GM23338 (cell line): ENCODE measurements around the gene CCS. TPM values are rescaled to one million over a fixed set of nuclear protein-coding genes. Genes with fewer than 3 reads are reported as not detected.

Source experiments
- ATAC-seq: fragments of 200-7000 bp; cut with Tn5 transposase; 3 replicates; pipeline ENCODE4 v1.9.1; 2020
- DNase-seq: peaks from one replicate; pipeline ENCODE4 v3.0.0-alpha.2; 2015; ENCODE audit warnings: low spot score
- H2AFZ ChIP-seq: fragments of 200-600 bp; sonication (generic); 2 replicates; pipeline ENCODE4 v1.8.0; 2016; ENCODE audit warnings: antibody characterized with exemption, mild to moderate bottlenecking, moderate library complexity
- H3F3A ChIP-seq: fragments of 200-600 bp; sonication (generic); replicated peaks from 2 replicates; pipeline ENCODE4 v1.8.0; 2017; ENCODE audit warnings: antibody characterized with exemption, mixed run types, low read depth
- H3K27ac ChIP-seq: fragments of 200-600 bp; sonication (generic); 2 replicates; pipeline ENCODE4 v1.6.1; 2016; ENCODE audit warnings: low read depth
- H3K27me3 ChIP-seq: fragments of 200-600 bp; sonication (generic); 2 replicates; pipeline ENCODE4 v1.8.0; 2016; ENCODE audit warnings: mild to moderate bottlenecking, mixed run types, moderate library complexity; ENCODE audit not compliant: insufficient read depth
- H3K36me3 ChIP-seq: fragments of 200-600 bp; sonication (generic); 2 replicates; pipeline ENCODE4 v1.8.0; 2016; ENCODE audit warnings: mild to moderate bottlenecking; ENCODE audit not compliant: insufficient read depth
- H3K4me1 ChIP-seq: fragments of 200-600 bp; sonication (generic); 2 replicates; pipeline ENCODE4 v1.8.0; 2016; ENCODE audit warnings: mild to moderate bottlenecking, moderate library complexity; ENCODE audit not compliant: insufficient read depth
- H3K4me2 ChIP-seq: fragments of 200-600 bp; sonication (generic); 2 replicates; pipeline ENCODE4 v1.7.1; 2017; ENCODE audit warnings: mixed run types
- H3K4me3 ChIP-seq: fragments of 200-600 bp; sonication (generic); 2 replicates; pipeline ENCODE4 v1.6.1; 2016; ENCODE audit warnings: mixed run types
- H3K79me2 ChIP-seq: fragments of 200-600 bp; sonication (generic); replicated peaks from 2 replicates; pipeline ENCODE4 v1.8.0; 2017; ENCODE audit warnings: mild to moderate bottlenecking; ENCODE audit not compliant: insufficient read depth
- H3K9me2 ChIP-seq: fragments of 200-600 bp; sonication (generic); 2 replicates; pipeline ENCODE4 v1.8.0; 2017; ENCODE audit not compliant: insufficient read depth
- H4K20me1 ChIP-seq: fragments of 200-600 bp; sonication (generic); replicated peaks from 2 replicates; pipeline ENCODE4 v1.8.0; 2017; ENCODE audit warnings: mild to moderate bottlenecking; ENCODE audit not compliant: insufficient read depth
- H3K27ac Mint-ChIP-seq: 2 replicates; pipeline ENCODE4 v1.8.0; 2020; ENCODE audit warnings: inconsistent platforms, mild to moderate bottlenecking, moderate library complexity, mixed read lengths
- H3K27me3 Mint-ChIP-seq: 3 replicates; pipeline ENCODE4 v1.8.0; 2022; ENCODE audit warnings: low read depth, mild to moderate bottlenecking, moderate library complexity, mixed read lengths, inconsistent platforms; ENCODE audit not compliant: insufficient read depth, poor library complexity
- H3K36me3 Mint-ChIP-seq: 3 replicates; pipeline ENCODE4 v1.8.0; 2021; ENCODE audit warnings: low read depth, mild to moderate bottlenecking, inconsistent platforms, moderate library complexity, mixed read lengths
- H3K4me1 Mint-ChIP-seq: 3 replicates; pipeline ENCODE4 v1.8.0; 2020; ENCODE audit warnings: mild to moderate bottlenecking, inconsistent platforms, mixed read lengths
- H3K4me3 Mint-ChIP-seq: 3 replicates; pipeline ENCODE4 v1.8.0; 2021; ENCODE audit warnings: moderate library complexity, mild to moderate bottlenecking, inconsistent platforms, mixed read lengths
- H3K9me3 Mint-ChIP-seq: 3 replicates; pipeline ENCODE4 v1.8.0; 2020; ENCODE audit warnings: moderate library complexity, mild to moderate bottlenecking, inconsistent platforms, mixed read lengths
- CREB1 ChIP-seq: fragments of 250-450 bp; sonication (Bioruptor Pico); IDR thresholded peaks from 2 replicates; pipeline ENCODE4 v1.5.0; 2020; ENCODE audit warnings: low read depth, mild to moderate bottlenecking, moderate library complexity
- EZH2 ChIP-seq: fragments of 200-600 bp; sonication (generic); IDR thresholded peaks from one replicate; pipeline ENCODE4 v1.8.0; 2017; ENCODE audit warnings: antibody characterized with exemption, mild to moderate bottlenecking, low read depth; ENCODE audit not compliant: unreplicated experiment
- EZH2phosphoT487 ChIP-seq: fragments of 200-600 bp; sonication (generic); IDR thresholded peaks from one replicate; pipeline ENCODE4 v1.8.1; 2018; ENCODE audit warnings: antibody characterized with exemption; ENCODE audit not compliant: unreplicated experiment
- JUNB ChIP-seq: IDR thresholded peaks from one replicate; pipeline ENCODE4 v1.6.1; 2016; ENCODE audit warnings: antibody characterized with exemption; ENCODE audit not compliant: unreplicated experiment
- NANOG ChIP-seq: IDR thresholded peaks from 2 replicates; pipeline ENCODE4 v1.6.1; 2016; ENCODE audit warnings: antibody characterized with exemption, borderline replicate concordance
- POLR2AphosphoS5 ChIP-seq: IDR thresholded peaks from 2 replicates; pipeline ENCODE4 v1.6.1; 2016; ENCODE audit warnings: antibody characterized with exemption, low read depth
- STAT1 ChIP-seq: IDR thresholded peaks from one replicate; pipeline ENCODE4 v1.6.1; 2016; ENCODE audit warnings: antibody characterized with exemption; ENCODE audit not compliant: unreplicated experiment
- ZNF114 ChIP-seq: fragments of 250-450 bp; sonication (Bioruptor Pico); IDR thresholded peaks from 2 replicates; pipeline ENCODE4 v1.5.0; 2020; ENCODE audit warnings: mild to moderate bottlenecking, moderate library complexity
- ZNF331 ChIP-seq: fragments of 250-450 bp; sonication (Bioruptor Pico); IDR thresholded peaks from 2 replicates; pipeline ENCODE4 v1.5.0; 2020; ENCODE audit warnings: low read depth, mild to moderate bottlenecking, moderate library complexity
- ZNF462 ChIP-seq: fragments of 250-450 bp; sonication (Bioruptor Pico); IDR thresholded peaks from 2 replicates; pipeline ENCODE4 v1.5.0; 2020; ENCODE audit warnings: mild to moderate bottlenecking, moderate library complexity
- polyA plus RNA-seq: library from polyadenylated mRNA; unstranded; fragments of >200 nt; fragmentation: Nextera tagmentation; extraction: Ambion mirVana; gene quantifications from 2 replicates; pipeline ENCODE4 v1.2.1, GENCODE V29; 2016
- total RNA-seq: library from RNA; depleted of rRNA; stranded (reverse); fragments of >200 nt; shearing (Covaris generic); gene quantifications from 2 replicates; pipeline ENCODE4 v1.2.3, GENCODE V29; 2014
- TF ChIP-seq, protein P1 (sequence below), 2 experiments: fragments of 200-600 bp in 1 of 2; sonication (generic) in 1 of 2; conservative IDR thresholded peaks; 2 replicates each; pipeline versions ENCODE4 v1.5.1 to v1.6.1; 2016 to 2017; ENCODE audit warnings: antibody characterized with exemption in 2 of 2, low read depth in 2 of 2, mild to moderate bottlenecking in 2 of 2, moderate library complexity in 1 of 2
- TF ChIP-seq, protein P2 (sequence below): IDR thresholded peaks from 2 replicates; pipeline ENCODE4 v1.6.1; 2016; ENCODE audit warnings: antibody characterized with exemption
- TF ChIP-seq, protein P3 (sequence below): IDR thresholded peaks from one replicate; pipeline ENCODE4 v1.6.1; 2018; ENCODE audit warnings: antibody characterized with exemption; ENCODE audit not compliant: unreplicated experiment

Gene CCS
- total and polyA plus RNA-seq, 2 experiments from 2014 or later = 36.1 to 60.7 TPM

DNA sequence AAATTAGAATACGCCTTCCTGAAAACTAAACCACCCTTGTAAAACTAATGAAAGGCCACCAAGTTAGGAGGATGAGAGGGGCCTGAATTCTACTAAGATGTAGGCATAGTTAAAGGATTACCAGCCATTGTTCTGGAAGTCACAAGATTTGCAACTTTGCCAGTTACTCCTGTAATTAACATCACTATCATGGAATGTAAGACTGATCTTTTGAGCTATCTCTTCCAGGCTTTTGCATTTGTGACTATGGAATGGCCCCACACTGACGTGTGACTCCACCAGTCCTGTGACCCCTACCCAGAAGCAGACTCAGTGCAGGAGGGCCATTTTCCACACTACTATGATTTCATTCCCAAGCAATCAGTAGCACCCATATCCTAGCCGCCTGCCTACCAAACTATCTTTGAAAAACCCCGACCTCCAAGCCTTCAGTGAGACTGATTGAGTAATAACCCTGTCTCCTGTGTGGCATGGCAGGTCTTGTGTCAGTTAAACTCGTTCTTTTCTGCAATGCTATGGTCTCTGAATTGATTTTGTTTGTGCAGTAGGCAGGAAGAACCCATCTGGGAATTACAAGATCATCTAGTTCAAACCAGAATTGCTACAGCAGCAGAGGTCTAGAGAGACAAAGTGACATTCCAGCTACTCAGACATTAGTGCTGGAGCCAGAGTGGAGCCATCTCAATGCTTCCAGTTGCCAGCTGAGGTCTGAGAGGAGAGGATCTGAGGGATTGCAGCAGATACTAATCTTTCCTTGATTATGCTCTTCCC lies 22.7 kb upstream of the CCS start:
- peaks cover 27% of the 10 kb centered on the region for H3K36me3 Mint-ChIP-seq
- peak overlapping the region; percentile 86 for H3K27ac Mint-ChIP-seq
- peak overlapping the region; percentile 1; the same call in 1 of the 3 replicates for H3K4me3 Mint-ChIP-seq
- H3K4me1 ChIP-seq = peaks cover 23% of the 10 kb centered on the region
- H3K4me2 ChIP-seq = peak overlapping the region; percentile 40; the same call in 1 of the 2 replicates
- H3K9me3 Mint-ChIP-seq = peaks cover 35% of the 10 kb centered on the region
- DNase-seq (peak; percentile 68), ATAC-seq (peak; percentile 47)
- H3K4me1 Mint-ChIP-seq = peaks cover 21% of the 10 kb centered on the region
- no peaks in the 10 kb centered on the region for H3K9me2 ChIP-seq
- no peaks in the 10 kb centered on the region for H3K36me3 ChIP-seq
- peaks cover 11% of the 10 kb centered on the region; the same call in 1 of the 2 replicates for H3F3A ChIP-seq
- H3K27me3 ChIP-seq = peaks cover 6% of the 10 kb centered on the region; the same call in 1 of the 2 replicates
- H3K4me3 ChIP-seq = no peak overlapping the region
- H3K79me2 ChIP-seq = no peaks in the 10 kb centered on the region
- H3K27ac ChIP-seq = peak overlapping the region; percentile 92
- H4K20me1 ChIP-seq = no peaks in the 10 kb centered on the region
- no peak overlapping the region for H2AFZ ChIP-seq
- H3K27me3 Mint-ChIP-seq = peaks cover 25% of the 10 kb centered on the region
- TF ChIP-seq STAT1 = no peak
- no peak for TF ChIP-seq ZNF331 (CRISPR knock-in tag)
- no peak for TF ChIP-seq ZNF114
- 0 out of 2 replicates have a peak, but pooled peaks have one; percentile 34 for TF ChIP-seq ZNF462 (CRISPR knock-in tag)
- TF ChIP-seq, protein P1, sequence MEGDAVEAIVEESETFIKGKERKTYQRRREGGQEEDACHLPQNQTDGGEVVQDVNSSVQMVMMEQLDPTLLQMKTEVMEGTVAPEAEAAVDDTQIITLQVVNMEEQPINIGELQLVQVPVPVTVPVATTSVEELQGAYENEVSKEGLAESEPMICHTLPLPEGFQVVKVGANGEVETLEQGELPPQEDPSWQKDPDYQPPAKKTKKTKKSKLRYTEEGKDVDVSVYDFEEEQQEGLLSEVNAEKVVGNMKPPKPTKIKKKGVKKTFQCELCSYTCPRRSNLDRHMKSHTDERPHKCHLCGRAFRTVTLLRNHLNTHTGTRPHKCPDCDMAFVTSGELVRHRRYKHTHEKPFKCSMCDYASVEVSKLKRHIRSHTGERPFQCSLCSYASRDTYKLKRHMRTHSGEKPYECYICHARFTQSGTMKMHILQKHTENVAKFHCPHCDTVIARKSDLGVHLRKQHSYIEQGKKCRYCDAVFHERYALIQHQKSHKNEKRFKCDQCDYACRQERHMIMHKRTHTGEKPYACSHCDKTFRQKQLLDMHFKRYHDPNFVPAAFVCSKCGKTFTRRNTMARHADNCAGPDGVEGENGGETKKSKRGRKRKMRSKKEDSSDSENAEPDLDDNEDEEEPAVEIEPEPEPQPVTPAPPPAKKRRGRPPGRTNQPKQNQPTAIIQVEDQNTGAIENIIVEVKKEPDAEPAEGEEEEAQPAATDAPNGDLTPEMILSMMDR (conservative IDR thresholded peaks at IDR 0.05; ENCODE audit: low read depth in 2 of 2) = no peak
- TF ChIP-seq POLR2AphosphoS5 = no peak
- no peak for TF ChIP-seq NANOG
- no peak for TF ChIP-seq JUNB
- TF ChIP-seq EZH2 = no peak
- TF ChIP-seq, protein P2, sequence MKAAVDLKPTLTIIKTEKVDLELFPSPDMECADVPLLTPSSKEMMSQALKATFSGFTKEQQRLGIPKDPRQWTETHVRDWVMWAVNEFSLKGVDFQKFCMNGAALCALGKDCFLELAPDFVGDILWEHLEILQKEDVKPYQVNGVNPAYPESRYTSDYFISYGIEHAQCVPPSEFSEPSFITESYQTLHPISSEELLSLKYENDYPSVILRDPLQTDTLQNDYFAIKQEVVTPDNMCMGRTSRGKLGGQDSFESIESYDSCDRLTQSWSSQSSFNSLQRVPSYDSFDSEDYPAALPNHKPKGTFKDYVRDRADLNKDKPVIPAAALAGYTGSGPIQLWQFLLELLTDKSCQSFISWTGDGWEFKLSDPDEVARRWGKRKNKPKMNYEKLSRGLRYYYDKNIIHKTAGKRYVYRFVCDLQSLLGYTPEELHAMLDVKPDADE = no peak
- TF ChIP-seq, protein P3, sequence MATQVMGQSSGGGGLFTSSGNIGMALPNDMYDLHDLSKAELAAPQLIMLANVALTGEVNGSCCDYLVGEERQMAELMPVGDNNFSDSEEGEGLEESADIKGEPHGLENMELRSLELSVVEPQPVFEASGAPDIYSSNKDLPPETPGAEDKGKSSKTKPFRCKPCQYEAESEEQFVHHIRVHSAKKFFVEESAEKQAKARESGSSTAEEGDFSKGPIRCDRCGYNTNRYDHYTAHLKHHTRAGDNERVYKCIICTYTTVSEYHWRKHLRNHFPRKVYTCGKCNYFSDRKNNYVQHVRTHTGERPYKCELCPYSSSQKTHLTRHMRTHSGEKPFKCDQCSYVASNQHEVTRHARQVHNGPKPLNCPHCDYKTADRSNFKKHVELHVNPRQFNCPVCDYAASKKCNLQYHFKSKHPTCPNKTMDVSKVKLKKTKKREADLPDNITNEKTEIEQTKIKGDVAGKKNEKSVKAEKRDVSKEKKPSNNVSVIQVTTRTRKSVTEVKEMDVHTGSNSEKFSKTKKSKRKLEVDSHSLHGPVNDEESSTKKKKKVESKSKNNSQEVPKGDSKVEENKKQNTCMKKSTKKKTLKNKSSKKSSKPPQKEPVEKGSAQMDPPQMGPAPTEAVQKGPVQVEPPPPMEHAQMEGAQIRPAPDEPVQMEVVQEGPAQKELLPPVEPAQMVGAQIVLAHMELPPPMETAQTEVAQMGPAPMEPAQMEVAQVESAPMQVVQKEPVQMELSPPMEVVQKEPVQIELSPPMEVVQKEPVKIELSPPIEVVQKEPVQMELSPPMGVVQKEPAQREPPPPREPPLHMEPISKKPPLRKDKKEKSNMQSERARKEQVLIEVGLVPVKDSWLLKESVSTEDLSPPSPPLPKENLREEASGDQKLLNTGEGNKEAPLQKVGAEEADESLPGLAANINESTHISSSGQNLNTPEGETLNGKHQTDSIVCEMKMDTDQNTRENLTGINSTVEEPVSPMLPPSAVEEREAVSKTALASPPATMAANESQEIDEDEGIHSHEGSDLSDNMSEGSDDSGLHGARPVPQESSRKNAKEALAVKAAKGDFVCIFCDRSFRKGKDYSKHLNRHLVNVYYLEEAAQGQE = no peak
- TF ChIP-seq CREB1 (CRISPR knock-in tag) = peak; percentile 32; the same call in 1 of the 2 replicates
- no peak for TF ChIP-seq EZH2phosphoT487
